ENCODE results near the gene ALDH9A1.
"Not testable (repeated sequence)": the region's sequence is repeated elsewhere in the genome, so short reads cannot be mapped to it uniquely, and the experiment has no call there.

ALDH9A1 gene

GRCh38 chr1:165644064-165644735 is 54.2 kb downstream of the ALDH9A1 start:
- no peak for DNase-seq

DNA sequence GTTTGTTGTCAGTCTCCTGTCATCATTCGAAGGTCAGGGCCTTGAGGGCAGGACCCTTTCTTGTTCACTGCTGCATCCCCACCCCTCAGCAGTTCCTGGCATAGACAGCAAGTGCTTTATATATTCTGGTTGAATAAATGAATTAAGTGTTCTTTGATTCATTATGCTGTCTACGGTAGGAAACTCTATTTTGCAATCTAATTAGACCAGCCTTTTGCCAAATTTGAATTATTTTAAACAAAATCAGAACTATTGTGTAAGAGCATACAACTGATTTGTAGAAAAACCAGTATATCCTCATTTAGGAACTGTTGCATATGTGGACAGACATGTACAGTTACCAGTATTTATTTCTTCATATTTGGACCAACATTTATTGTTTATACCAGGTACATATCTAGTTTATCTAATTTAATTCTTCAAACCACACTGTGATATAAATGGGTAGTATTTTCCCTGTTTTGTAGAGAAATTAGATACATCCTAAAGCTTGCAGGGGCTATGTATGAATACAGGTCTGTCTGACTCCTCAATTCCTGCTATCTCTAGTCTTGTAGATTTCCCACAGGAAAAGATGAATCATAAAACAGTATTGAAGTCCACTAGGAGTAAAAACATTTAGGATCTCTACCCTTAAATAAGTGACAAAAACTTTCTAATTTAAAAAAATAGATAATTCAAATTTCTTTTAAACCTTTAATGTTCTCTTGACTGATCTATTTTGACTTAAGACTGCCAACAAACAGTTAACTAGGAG is 57.0 kb downstream of the ALDH9A1 start:
- no peak for DNase-seq

DNA sequence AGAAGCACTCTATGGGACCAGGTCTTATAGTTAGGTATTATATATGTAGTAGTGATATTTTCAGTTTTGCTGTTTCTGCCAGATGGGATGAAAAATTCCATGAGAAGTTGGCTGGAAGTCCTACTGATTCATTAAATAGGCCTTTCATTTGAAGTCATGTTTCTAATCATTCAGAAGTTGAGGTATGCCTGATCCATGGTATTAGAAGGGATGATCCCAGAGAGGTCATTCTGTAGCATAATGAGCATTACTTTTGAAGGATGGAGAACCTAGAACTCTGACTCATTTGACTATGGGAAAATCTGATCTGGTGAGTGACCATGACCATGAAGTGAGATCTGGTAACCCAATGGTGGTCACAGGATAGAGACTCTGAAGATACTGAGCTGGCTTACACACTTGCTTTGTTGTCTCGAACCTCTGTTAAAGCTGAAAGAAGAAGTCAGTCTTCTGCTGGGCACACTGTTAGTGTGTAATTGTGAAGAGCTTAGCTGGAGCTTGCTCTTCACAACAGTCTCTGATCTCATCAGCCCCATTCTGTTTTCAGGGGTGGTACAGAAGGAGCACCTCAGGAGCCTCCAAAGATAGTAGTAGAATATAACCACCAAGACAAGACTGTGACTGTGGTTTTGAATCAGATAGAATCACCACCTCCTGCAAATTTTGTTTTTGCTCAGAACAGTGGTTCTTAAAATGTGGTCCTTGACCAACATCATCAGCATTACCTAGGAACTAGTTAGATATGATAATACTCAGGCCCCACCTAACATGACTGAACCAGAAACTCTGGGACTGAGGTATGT is 58.3 kb downstream of the ALDH9A1 start:
- DNase-seq, result no peak

DNA sequence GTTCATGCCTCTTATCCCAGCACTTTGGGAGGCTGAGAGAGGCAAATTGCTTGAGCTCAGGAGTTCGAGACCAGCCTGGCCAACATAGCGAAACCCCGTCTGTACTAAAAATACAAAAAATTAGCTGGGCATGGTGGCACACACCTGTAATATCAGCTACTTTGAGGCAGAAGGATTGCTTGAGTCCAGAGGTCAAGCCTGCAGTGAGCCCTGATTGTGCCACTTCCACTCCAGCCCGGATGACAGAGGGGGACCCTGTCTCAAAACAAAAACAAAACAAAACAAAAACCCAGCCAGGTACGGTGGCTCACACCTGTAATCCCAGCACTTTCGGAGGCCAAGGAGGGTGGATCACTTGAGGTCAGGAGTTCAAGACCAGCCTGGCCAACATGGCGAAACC is 60.2 kb downstream of the ALDH9A1 start:
- not testable (repeated sequence) for DNase-seq

DNA sequence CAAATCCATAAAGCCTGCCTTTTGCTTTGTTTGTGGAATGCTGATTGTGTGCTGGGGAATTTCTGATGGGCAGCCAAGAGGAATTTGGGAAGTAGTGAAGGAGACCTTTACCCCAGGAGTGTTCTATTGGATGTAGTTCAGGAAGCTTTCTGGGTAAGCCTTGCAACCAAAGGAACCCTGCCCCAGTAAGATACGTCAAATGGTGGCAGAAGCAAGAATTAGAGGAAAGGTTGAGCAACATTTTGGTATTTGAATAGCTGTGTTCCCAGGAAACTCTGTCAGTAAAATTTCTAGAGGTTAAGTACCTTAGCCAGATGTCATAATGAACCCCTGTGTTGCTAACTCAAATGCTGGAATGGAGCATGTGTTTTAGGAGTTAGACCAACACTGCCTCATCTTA is 60.9 kb downstream of the ALDH9A1 start:
- DNase-seq, result no peak

- no peak for DNase-seq
Measured at GRCh38 chr1:165635823-165636222, 62.5 kb downstream of the ALDH9A1 start.

GRCh38 chr1:165635329-165635728 is 63.0 kb downstream of the ALDH9A1 start:
- no peak for DNase-seq

DNA sequence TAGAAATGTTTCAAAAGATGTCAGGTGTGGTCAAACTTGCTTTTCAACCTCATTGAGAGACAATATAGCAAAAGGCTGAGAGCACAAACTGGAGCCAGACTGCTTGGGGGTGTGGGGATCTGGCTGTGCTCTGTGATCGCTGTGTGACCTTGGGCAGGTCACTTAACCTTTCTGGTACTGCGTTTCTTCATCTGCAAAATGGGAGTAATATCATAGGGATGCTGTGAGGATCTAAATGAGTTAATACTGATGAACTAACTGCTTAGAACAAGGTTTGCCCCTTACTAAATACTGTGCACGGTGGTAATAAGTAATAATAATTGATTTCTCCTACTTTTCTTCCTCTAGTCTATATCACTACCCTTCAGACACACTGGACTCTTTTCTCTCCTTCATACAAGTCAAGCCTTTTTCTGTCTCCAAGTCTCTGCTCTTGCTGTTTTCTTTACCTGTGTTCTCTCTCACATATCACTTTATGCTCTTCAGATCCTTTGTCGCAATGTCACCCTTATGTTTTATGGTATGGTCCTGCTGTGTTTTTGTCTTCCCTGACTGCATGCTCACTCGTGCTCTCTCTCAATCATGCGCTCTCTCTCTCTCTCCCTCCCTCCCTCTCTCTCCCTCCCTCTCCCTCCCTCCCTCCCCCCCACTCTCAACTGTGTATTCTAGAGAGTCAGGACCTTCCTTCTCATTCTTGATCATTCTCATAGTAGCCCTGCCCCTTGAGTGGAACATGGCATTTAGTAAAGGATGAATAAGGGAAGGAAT is 64.0 kb downstream of the ALDH9A1 start:
- DNase-seq, result no peak

GRCh38 chr1:165633614-165634013 is 64.7 kb downstream of the ALDH9A1 start:
- no peak for DNase-seq

- DNase-seq, result no peak
Measured at GRCh38 chr1:165632491-165632890, 65.9 kb downstream of the ALDH9A1 start.

GRCh38 chr1:165632152-165632469 is 66.3 kb downstream of the ALDH9A1 start:
- no peak for DNase-seq

- peak; percentile 24 for DNase-seq
Measured at GRCh38 chr1:165631342-165632151, 66.8 kb downstream of the ALDH9A1 start.

DNA sequence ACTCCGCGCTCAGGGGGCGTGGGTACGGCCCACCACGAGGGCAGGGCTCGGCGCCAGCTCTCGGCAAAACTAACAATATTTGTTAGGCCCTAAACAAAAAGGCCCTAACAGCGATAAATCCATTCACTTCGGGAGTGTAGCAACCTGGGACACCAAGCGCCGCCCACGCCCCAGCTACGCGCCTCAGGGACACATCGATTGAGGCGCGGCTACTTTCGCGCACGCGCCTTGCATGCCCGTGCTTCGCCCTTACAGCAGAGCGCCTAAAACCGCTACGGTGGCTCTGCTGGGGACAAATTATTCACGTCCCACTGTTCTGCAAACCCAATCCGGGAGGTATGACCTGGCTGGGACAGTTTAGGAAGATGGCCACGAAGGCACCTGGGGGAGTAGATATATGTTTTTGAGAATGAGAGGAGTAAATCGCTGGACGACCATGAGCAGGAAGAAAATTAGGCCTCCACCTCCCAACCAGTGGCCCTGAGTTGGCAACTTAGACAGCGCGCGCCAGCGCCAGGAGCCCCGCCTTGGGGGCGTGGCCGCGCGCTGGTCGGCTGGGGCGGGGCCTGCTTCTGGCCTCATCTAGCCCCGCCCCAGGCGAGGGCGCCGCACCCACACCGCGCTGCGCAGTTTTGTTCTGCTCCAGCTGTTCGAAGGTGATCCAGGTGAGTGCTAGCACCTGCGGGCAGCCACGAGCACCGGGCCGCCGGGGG is 67.6 kb downstream of the ALDH9A1 start, which contains the start of gene MGST3:
Gene MGST3 (plus strand): TSS at position 606 of the 713 bp plus-strand sequence. CDS start 18,614 bp downstream, outside the sequence.
- peak; percentile 95 for DNase-seq

DNA sequence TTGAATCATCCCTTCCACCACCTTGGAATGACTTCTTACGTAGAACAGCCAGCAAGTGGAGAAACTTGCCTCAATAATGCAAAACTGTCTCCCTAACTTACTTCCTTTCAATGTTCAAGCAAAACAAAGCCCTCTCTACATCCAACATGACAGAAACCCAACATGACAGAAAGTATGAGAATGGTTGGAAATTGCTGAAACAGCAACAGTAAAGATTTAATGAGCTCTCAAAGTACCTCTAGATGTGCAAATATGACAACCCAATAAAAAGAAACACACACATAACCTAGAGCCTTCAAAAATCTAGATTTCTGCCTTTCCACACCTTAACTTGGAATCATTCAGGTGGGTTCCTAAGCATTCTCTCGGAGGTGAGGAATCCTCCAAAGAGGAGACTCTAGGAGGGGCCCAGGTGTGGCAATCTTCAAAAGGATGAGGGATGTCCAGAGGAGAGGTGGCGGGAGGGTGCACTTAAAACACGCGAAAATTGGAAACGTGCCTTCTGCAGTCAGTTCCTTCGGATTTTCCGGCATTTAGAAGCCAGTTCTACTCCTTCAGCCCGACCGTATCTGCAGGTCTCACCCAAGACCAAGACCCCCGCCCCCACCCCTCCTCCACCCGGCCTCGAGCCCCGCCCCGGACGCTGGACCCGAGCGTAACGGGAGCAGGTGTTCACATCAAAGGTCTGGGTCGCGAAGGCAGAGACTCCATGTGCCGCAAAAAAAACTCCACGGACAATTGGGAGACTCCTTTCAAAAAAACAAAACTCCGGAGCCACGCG is 68.3 kb downstream of the ALDH9A1 start:
- DNase-seq, result no peak

- DNase-seq, result no peak
Measured at GRCh38 chr1:165629151-165629550, 69.2 kb downstream of the ALDH9A1 start.

GRCh38 chr1:165628147-165628822 is 70.1 kb downstream of the ALDH9A1 start:
- no peak for DNase-seq

- no peak for DNase-seq
Measured at GRCh38 chr1:165624441-165624840, 73.9 kb downstream of the ALDH9A1 start.

GRCh38 chr1:165623624-165624023 is 74.7 kb downstream of the ALDH9A1 start:
- no peak for DNase-seq

DNA sequence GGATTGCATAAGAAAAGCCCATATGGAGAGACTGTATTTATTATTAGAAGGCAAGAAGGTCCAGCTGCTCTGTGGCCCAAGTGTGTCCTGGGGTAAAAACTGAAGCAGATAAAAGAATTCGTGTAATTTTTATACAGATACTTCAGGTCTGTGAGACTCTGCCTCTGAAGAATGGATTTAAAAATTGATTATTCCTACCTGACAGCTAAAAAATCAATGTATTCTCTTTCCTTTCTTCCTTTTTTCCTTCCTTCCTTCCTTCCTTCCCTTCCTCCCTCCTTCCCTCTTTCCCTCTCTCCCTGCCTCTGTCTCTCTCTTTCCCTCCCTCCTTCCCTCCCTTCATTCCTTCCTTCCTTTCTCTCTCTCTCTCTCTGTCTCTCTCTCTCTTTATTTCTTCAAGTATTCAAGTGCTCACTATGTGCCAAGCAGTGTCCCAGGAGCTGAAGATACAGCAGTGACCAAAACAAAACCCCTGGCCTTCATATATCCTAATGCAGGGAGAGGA is 78.7 kb downstream of the ALDH9A1 start:
- no peak for DNase-seq

Measured in CD4-positive, alpha-beta T cell treated with Interleukin-12 subunit alpha and Interleukin-12 subunit beta, for 1 hour (primary cell).